OCI-LY3 (cell line): ENCODE results near the gene IGFBP6.

Source experiments
- H2AFZ ChIP-seq: fragments of 200-600, 300-600 bp; shearing (Covaris generic); 2 replicates; pipeline ENCODE4 v1.6.0; 2014; ENCODE audit warnings: antibody characterized with exemption, low read depth, low read length
- H3K27ac ChIP-seq: fragments of 200-600, 300-600 bp; sonication (generic); 2 replicates; pipeline ENCODE4 v1.5.1; 2014; ENCODE audit warnings: mild to moderate bottlenecking, low read length, moderate library complexity, mixed read lengths
- H3K27me3 ChIP-seq: fragments of 200-600, 300-600 bp; sonication (generic); 2 replicates; pipeline ENCODE4 v1.6.1; 2014; ENCODE audit warnings: low read depth, low read length, mixed read lengths
- H3K36me3 ChIP-seq: fragments of 200-600, 300-600 bp; sonication (generic); replicated peaks from 2 replicates; pipeline ENCODE3; 2014; ENCODE audit warnings: low read depth, low read length, mixed read lengths
- H3K4me1 ChIP-seq: fragments of 300-600, 200-600 bp; sonication (generic); 2 replicates; pipeline ENCODE4 v1.6.1; 2014; ENCODE audit warnings: low read length, mixed read lengths
- H3K4me2 ChIP-seq: fragments of 200-600, 300-600 bp; sonication (generic); 2 replicates; pipeline ENCODE4 v1.6.1; 2014; ENCODE audit warnings: low read length, mixed read lengths
- H3K4me3 ChIP-seq: fragments of 300-600, 200-600 bp; sonication (generic); 2 replicates; pipeline ENCODE4 v1.5.1; 2014; ENCODE audit warnings: antibody characterized with exemption, mild to moderate bottlenecking, low read length, moderate library complexity
- H3K79me2 ChIP-seq: fragments of 300-600, 200-600 bp; shearing (Covaris generic); 2 replicates; pipeline ENCODE4 v1.6.1; 2014; ENCODE audit warnings: mild to moderate bottlenecking, low read length, mixed read lengths
- H3K9ac ChIP-seq: fragments of 300-600, 200-600 bp; shearing (Covaris generic); 2 replicates; pipeline ENCODE4 v1.6.0; 2014; ENCODE audit warnings: mild to moderate bottlenecking, low read length, moderate library complexity
- H3K9me3 ChIP-seq: fragments of 200-600, 300-600 bp; shearing (Covaris generic); 2 replicates; pipeline ENCODE4 v1.6.1; 2014; ENCODE audit warnings: low read length, mixed read lengths; ENCODE audit not compliant: insufficient read depth
- H4K20me1 ChIP-seq: fragments of 200-600, 300-600 bp; sonication (generic); 2 replicates; pipeline ENCODE4 v1.6.1; 2016; ENCODE audit warnings: low read length, mixed read lengths; ENCODE audit not compliant: insufficient read depth
- CTCF ChIP-seq: fragments of 200-600, 300-600 bp; sonication (generic); IDR thresholded peaks from 2 replicates; pipeline ENCODE4 v1.5.1; 2014; ENCODE audit warnings: antibody characterized with exemption, low read length, low read depth
- EZH2phosphoT487 ChIP-seq: fragments of 200-600 bp; shearing (Covaris generic); IDR thresholded peaks from 2 replicates; pipeline ENCODE4 v1.6.1; 2018; ENCODE audit warnings: antibody characterized with exemption, mixed run types, low read depth

IGFBP6 gene

GRCh38 chr12:53086361-53086760 lies 11.1 kb upstream of the IGFBP6 start:
- H3K27me3 ChIP-seq = peaks cover 22% of the 10 kb centered on the region; the same call in 1 of the 2 replicates
- H2AFZ ChIP-seq = no peak overlapping the region
- H3K4me3 ChIP-seq = no peak overlapping the region
- H3K9me3 ChIP-seq = no peaks in the 10 kb centered on the region
- no peak overlapping the region for H3K9ac ChIP-seq
- no peaks in the 10 kb centered on the region for H3K4me1 ChIP-seq
- no peak overlapping the region for H3K27ac ChIP-seq
- no peak for TF ChIP-seq EZH2phosphoT487
- no peak for TF ChIP-seq CTCF
- no peaks in the 10 kb centered on the region for H3K36me3 ChIP-seq
- no peak overlapping the region for H3K4me2 ChIP-seq
- H3K79me2 ChIP-seq = no peaks in the 10 kb centered on the region
- H4K20me1 ChIP-seq = no peaks in the 10 kb centered on the region

- Histone ChIP-seq H3K4me1 (no peaks in the 10 kb centered on the region), H3K4me3 (no peak overlapping the region), H2AFZ (no peak overlapping the region), H3K9me3 (no peaks in the 10 kb centered on the region), H3K27ac (no peak overlapping the region), H3K79me2 (no peaks in the 10 kb centered on the region), H3K27me3 (peaks cover 22% of the 10 kb centered on the region; the same call in 1 of the 2 replicates), H3K4me2 (no peak overlapping the region), H3K36me3 (no peaks in the 10 kb centered on the region), H4K20me1 (no peaks in the 10 kb centered on the region), H3K9ac (no peak overlapping the region)
- no peak for TF ChIP-seq EZH2phosphoT487
- no peak for TF ChIP-seq CTCF
Observed at GRCh38 chr12:53090105-53090504, 7.4 kb upstream of the IGFBP6 start.

DNA sequence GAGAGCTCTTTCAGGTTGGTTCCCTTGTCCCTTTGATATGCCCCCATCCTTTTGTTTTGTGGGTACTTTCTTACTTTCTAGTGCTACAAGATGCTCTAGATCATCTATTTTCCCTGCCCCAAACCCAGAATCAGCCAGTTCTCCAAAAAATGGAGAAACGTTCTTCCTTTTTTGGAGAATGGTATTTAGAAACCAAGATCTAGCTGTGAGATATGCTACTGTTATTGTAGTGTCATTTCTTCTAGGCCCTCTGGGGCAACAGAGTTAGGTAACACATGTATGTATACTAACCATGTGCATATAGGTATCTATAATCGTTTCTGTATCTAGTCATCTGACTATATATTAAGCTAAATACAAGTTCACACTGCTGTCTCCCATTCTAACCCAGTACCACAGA lies 6.9 kb upstream of the IGFBP6 start:
- Histone ChIP-seq H3K27me3 (peaks cover 21% of the 10 kb centered on the region; the same call in 1 of the 2 replicates), H3K4me3 (no peak overlapping the region), H3K4me1 (no peaks in the 10 kb centered on the region), H3K36me3 (no peaks in the 10 kb centered on the region), H4K20me1 (no peaks in the 10 kb centered on the region), H3K27ac (no peak overlapping the region), H3K9me3 (no peaks in the 10 kb centered on the region), H3K4me2 (no peak overlapping the region), H2AFZ (no peak overlapping the region), H3K9ac (no peak overlapping the region), H3K79me2 (no peaks in the 10 kb centered on the region)
- TF ChIP-seq CTCF = no peak
- TF ChIP-seq EZH2phosphoT487 = no peak

- H3K4me3 ChIP-seq = no peak overlapping the region
- H3K4me2 ChIP-seq = no peak overlapping the region
- peaks cover 18% of the 10 kb centered on the region for H3K27me3 ChIP-seq
- no peaks in the 10 kb centered on the region for H3K4me1 ChIP-seq
- no peaks in the 10 kb centered on the region for H3K9me3 ChIP-seq
- no peak for TF ChIP-seq EZH2phosphoT487
- TF ChIP-seq CTCF = no peak
- no peaks in the 10 kb centered on the region for H3K79me2 ChIP-seq
- no peak overlapping the region for H3K27ac ChIP-seq
- no peaks in the 10 kb centered on the region for H3K36me3 ChIP-seq
- H4K20me1 ChIP-seq = no peaks in the 10 kb centered on the region
- no peak overlapping the region for H3K9ac ChIP-seq
- no peak overlapping the region for H2AFZ ChIP-seq
Observed at GRCh38 chr12:53091756-53092155, 5.7 kb upstream of the IGFBP6 start.
